Suprapubic skin (tissue), 4 donors: Measurements from ENCODE around the gene ZCCHC2.

Experiments
- POLR2A ChIP-seq, 2 donors: fragments of 450-650 bp; IDR thresholded peaks; one replicate each; pipeline ENCODE4 v1.6.1; 2017; ENCODE audit warnings: antibody characterized with exemption in 2 of 2, mild to moderate bottlenecking in 2 of 2, moderate library complexity in 2 of 2
- POLR2AphosphoS5 ChIP-seq, 3 donors: sonication (generic); formaldehyde crosslinking; IDR thresholded peaks; one replicate each; pipeline ENCODE4 v1.6.1; 2017; ENCODE audit warnings: antibody characterized with exemption in 3 of 3
- TF ChIP-seq, protein P1 (sequence below), 2 donors: fragments of 200-600 bp in 1 of 2; fragments of 450-650 bp in 1 of 2; sonication (generic) in 1 of 2; IDR thresholded peaks; one replicate each; pipeline ENCODE4 v1.5.1; 2016 to 2019; ENCODE audit warnings: antibody characterized with exemption in 2 of 2, mild to moderate bottlenecking in 1 of 2, moderate library complexity in 1 of 2

DNA sequence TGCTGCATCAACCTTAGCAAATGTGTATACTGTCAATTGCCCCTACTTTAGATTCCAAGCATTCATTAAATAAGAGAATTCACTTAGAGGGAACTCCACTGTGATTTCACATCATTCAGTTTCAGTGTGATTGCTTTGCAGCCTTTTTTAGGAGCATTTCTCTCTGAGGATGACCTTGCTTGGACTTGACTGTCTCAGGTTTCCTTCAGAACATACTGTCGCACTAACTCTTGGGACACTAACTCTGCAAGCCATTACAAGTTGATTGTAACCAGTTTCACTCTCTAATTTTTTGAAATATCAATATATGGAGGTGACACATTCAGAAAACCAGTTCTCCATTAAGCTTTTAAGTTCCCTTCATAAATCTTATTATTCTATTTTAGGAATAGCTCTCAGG, 6.6 kb upstream of the ZCCHC2 start:
- TF ChIP-seq, protein P1, sequence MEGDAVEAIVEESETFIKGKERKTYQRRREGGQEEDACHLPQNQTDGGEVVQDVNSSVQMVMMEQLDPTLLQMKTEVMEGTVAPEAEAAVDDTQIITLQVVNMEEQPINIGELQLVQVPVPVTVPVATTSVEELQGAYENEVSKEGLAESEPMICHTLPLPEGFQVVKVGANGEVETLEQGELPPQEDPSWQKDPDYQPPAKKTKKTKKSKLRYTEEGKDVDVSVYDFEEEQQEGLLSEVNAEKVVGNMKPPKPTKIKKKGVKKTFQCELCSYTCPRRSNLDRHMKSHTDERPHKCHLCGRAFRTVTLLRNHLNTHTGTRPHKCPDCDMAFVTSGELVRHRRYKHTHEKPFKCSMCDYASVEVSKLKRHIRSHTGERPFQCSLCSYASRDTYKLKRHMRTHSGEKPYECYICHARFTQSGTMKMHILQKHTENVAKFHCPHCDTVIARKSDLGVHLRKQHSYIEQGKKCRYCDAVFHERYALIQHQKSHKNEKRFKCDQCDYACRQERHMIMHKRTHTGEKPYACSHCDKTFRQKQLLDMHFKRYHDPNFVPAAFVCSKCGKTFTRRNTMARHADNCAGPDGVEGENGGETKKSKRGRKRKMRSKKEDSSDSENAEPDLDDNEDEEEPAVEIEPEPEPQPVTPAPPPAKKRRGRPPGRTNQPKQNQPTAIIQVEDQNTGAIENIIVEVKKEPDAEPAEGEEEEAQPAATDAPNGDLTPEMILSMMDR (IDR thresholded peaks at IDR 0.05) = no peak
- TF ChIP-seq POLR2A (IDR thresholded peaks at IDR 0.05) (no peak), POLR2AphosphoS5 (IDR thresholded peaks at IDR 0.05) (no peak)
